ENCODE measurements around the gene CYGB.

Gene CYGB

GRCh38 chr17:76537578-76538280, at the start of gene CYGB:
Gene CYGB (minus strand): TSS chr17:76537709. CDS start chr17:76537542, 167 bp downstream.
- TF ChIP-seq CTCF (IDR thresholded peaks at IDR 0.05; ENCODE audit: low read depth, low read length, missing control alignments), result no peak
- DNase-seq (ENCODE audit: low read depth), result no peak
- no peak within 1 kb of the TSS for H3K4me3 ChIP-seq (ENCODE audit: low read depth, low read length)

- H3K4me3 ChIP-seq (ENCODE audit: low read depth, low read length), result no peak overlapping the region
- TF ChIP-seq CTCF (IDR thresholded peaks at IDR 0.05; ENCODE audit: low read depth, low read length, missing control alignments), result no peak
- no peak for DNase-seq (ENCODE audit: low read depth)
These were observed 49.4 kb upstream of the CYGB start for GRCh38 chr17:76586741-76587487.

DNA sequence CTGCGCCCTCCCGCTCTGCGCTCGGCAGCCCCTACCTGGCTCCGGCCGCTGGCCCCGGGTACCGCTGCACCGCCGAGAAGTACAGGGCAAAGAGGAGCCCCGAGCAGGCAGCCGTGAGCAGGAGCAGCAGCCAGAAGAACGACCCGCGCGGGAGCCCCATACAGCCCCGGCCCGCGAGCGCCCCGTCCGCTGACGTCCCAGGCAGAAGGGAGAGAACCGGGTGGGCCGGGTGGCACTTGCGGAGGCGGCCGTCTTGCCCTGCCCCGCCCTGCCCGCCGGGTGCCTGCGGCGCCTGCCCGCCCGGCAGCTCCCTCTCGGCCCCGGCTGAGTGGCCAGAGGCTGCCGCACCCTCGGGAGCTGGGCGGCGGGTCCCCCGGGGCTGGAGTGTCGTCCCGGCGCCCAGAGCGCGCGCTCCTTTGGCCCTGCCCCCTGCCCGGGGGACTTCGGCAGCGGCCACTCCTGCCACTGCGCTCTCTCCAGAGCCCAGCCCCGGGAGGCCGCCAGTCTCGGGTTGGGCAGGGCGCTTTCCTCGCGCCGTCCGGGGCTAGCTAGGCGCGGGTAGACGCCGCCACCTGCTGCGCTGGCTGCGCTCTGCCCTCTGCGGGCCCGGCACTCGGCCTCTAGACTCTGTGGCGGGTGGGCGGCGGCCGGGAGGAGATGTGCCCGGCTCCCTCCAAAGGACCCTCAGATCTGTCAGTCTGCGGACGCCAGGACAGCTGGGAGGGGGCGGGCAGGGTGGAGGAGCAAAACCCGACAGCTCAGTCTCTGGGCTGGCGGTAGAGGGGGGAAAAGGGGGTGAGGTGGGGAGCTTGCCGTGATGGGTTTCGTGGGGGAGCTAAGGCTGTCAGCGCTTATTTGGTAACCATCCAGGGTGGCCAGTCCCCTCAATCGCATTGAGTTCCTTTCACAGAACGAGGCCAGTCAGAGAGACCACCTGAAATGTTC, 48.4 kb upstream of the CYGB start, which contains the start of gene ST6GALNAC2:
ST6GALNAC2 (minus strand) TSS at position 212 of the 945 bp plus-strand sequence; CDS start at position 160, 52 bp downstream.
- TF ChIP-seq CTCF (IDR thresholded peaks at IDR 0.05; ENCODE audit: low read depth, low read length, missing control alignments), result peak; percentile 16
- H3K4me3 ChIP-seq (ENCODE audit: low read depth, low read length), result peak within 1 kb of the TSS; percentile 38
- DNase-seq (ENCODE audit: low read depth), result no peak

- H3K4me3 ChIP-seq (ENCODE audit: low read depth, low read length), result peak overlapping the region; percentile 38
- no peak for TF ChIP-seq CTCF (IDR thresholded peaks at IDR 0.05; ENCODE audit: low read depth, low read length, missing control alignments)
- DNase-seq (ENCODE audit: low read depth), result no peak
These were observed 47.6 kb upstream of the CYGB start for GRCh38 chr17:76585033-76585648.

DNA sequence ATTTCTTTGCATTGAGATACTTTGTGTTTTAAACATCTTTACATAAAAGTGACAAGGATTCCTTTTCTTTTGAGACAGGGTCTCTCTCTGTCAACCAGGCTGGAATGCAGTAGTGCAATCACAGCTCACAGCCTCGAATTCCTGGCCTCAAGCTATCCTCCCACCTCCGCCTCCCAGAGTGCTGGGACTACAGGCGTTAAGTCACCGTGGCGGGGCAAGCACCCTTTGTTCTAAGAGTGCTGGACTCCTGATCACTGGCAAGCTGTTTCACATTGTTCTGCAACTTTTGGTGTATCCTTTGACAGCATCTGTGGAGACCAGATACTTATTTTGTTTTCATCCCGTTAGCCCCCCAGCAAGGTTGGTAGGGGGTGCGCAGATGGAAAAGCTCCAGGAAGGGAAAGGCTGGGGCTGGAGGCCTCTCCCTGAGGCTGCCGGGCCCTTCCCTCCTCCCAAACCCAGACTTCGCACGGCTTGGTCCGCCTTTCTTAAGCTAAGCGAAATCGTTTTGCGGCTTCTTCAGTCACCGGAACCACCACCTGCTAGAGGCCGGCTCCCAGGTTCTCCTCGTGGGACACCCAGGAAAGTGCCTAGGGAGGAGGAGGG, 47.0 kb upstream of the CYGB start:
- H3K4me3 ChIP-seq (ENCODE audit: low read depth, low read length), result peak overlapping the region; percentile 38
- TF ChIP-seq CTCF (IDR thresholded peaks at IDR 0.05; ENCODE audit: low read depth, low read length, missing control alignments), result no peak
- DNase-seq (ENCODE audit: low read depth), result no peak

- no peak for TF ChIP-seq CTCF (IDR thresholded peaks at IDR 0.05; ENCODE audit: low read depth, low read length, missing control alignments)
- DNase-seq (ENCODE audit: low read depth), result no peak
- no peak overlapping the region for H3K4me3 ChIP-seq (ENCODE audit: low read depth, low read length)
These were observed 45.2 kb upstream of the CYGB start for GRCh38 chr17:76582660-76583059.
